GM10266 (cell line): ENCODE data around the gene KCNJ6.

Experiments used
- DNase-seq: peaks from one replicate; pipeline ENCODE4 v3.0.0; 2012; ENCODE audit errors: extremely low spot score
- CTCF ChIP-seq: IDR thresholded peaks from 2 replicates; pipeline ENCODE4 v1.5.1; 2012; ENCODE audit warnings: mild to moderate bottlenecking, low read depth; ENCODE audit not compliant: control insufficient read depth, insufficient read depth; ENCODE audit errors: missing control alignments

Gene KCNJ6

GRCh38 chr21:37683396-37684114 is 232.7 kb downstream of the KCNJ6 start:
- TF ChIP-seq CTCF = no peak
- no peak for DNase-seq

- TF ChIP-seq CTCF = no peak
These were observed 233.3 kb downstream of the KCNJ6 start for GRCh38 chr21:37682966-37683365.

GRCh38 chr21:37677006-37677405 is 239.3 kb downstream of the KCNJ6 start:
- TF ChIP-seq CTCF = no peak
- no peak for DNase-seq

More at GRCh38 chr21:37682966-37683365, 233.3 kb downstream of the KCNJ6 start:
- no peak for DNase-seq

GRCh38 chr21:37675202-37675801 is 241.0 kb downstream of the KCNJ6 start:
- DNase-seq = peak; percentile 71
- TF ChIP-seq CTCF = peak; percentile 91

- DNase-seq = no peak
These were observed 242.3 kb downstream of the KCNJ6 start for GRCh38 chr21:37673801-37674575.

GRCh38 chr21:37671381-37671780 is 244.9 kb downstream of the KCNJ6 start:
- DNase-seq = no peak
- no peak for TF ChIP-seq CTCF

More at GRCh38 chr21:37673801-37674575, 242.3 kb downstream of the KCNJ6 start:
- TF ChIP-seq CTCF = no peak
